GM10266 (cell line): ENCODE data around the gene SDC3.

Experiments used
- DNase-seq: peaks from one replicate; pipeline ENCODE4 v3.0.0; 2012; ENCODE audit errors: extremely low spot score
- TF ChIP-seq, protein P1 (sequence below): IDR thresholded peaks from 2 replicates; pipeline ENCODE4 v1.5.1; 2012; ENCODE audit warnings: mild to moderate bottlenecking, low read depth; ENCODE audit not compliant: control insufficient read depth, insufficient read depth; ENCODE audit errors: missing control alignments

Gene SDC3, protein sequence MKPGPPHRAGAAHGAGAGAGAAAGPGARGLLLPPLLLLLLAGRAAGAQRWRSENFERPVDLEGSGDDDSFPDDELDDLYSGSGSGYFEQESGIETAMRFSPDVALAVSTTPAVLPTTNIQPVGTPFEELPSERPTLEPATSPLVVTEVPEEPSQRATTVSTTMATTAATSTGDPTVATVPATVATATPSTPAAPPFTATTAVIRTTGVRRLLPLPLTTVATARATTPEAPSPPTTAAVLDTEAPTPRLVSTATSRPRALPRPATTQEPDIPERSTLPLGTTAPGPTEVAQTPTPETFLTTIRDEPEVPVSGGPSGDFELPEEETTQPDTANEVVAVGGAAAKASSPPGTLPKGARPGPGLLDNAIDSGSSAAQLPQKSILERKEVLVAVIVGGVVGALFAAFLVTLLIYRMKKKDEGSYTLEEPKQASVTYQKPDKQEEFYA

DNA sequence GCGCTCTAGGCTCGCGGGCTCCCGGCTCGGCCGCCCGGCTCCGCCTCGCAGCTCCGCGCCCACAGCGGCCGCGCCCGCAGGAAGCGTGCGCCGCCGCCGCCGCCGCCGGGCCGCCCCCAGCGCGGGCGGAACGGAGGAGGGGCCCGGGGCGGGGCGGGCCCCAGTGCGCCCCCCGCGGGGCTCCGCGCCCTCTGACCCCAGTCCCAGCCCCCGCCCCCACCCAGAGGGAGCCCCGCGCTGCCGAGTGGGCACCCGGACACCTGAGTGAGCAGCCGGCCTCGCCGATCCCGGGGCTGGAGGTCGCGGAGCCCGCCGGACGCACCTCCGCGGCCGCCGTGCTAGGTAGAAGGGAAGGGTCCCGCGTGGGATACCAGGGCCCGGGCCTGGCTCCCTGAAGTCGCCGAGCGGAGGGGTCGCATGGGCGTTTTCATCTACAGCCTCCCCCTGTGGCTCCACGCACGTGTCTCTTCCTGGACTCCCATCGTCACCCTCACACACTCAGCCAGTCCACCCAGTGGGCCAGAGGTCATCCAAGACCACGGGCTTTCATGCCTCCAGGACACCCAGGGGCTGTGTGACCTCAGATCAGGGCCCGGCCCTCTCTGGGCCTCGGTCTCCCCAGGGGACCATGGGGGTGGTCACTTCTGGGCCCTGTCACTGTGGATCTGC is at the start of gene SDC3:
Gene SDC3, minus strand, starts transcription at position 63 of the 669 bp plus-strand sequence. CDS start 172 bp downstream, outside the sequence.
- TF ChIP-seq, protein P1, sequence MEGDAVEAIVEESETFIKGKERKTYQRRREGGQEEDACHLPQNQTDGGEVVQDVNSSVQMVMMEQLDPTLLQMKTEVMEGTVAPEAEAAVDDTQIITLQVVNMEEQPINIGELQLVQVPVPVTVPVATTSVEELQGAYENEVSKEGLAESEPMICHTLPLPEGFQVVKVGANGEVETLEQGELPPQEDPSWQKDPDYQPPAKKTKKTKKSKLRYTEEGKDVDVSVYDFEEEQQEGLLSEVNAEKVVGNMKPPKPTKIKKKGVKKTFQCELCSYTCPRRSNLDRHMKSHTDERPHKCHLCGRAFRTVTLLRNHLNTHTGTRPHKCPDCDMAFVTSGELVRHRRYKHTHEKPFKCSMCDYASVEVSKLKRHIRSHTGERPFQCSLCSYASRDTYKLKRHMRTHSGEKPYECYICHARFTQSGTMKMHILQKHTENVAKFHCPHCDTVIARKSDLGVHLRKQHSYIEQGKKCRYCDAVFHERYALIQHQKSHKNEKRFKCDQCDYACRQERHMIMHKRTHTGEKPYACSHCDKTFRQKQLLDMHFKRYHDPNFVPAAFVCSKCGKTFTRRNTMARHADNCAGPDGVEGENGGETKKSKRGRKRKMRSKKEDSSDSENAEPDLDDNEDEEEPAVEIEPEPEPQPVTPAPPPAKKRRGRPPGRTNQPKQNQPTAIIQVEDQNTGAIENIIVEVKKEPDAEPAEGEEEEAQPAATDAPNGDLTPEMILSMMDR = no peak
- DNase-seq = peak; percentile 70

DNA sequence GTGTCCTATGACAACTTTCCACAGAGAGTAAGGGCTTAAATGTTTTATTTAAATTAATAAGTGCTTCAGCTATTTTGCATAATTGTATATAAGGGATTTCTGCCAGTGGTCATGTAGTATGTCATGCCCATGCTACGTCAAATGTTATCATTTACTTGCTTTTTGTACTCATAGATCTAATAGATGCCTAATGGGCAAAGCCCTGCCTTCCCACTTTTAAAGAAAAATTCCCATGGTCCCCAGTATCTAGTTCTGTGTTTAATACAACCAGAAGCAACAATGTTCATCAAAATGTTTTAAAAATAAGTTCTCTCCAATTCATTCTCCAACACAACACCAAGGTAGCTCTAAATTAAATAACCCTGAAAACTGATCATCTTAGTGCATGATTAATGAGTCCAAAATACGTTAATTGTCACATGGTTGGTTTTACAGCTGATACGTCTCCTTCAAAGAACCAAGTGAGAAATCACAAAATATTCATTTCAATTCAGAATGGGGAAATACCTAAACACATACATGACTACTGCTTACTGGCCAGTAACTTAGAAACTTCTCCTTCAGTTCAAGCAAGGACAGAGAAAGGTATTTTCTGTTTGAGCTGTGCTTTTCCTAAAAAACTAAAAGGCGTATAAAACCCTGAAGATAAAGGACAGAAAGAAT is 49.1 kb upstream of the SDC3 start:
- TF ChIP-seq, protein P1 = no peak
- DNase-seq = peak; percentile 21

DNA sequence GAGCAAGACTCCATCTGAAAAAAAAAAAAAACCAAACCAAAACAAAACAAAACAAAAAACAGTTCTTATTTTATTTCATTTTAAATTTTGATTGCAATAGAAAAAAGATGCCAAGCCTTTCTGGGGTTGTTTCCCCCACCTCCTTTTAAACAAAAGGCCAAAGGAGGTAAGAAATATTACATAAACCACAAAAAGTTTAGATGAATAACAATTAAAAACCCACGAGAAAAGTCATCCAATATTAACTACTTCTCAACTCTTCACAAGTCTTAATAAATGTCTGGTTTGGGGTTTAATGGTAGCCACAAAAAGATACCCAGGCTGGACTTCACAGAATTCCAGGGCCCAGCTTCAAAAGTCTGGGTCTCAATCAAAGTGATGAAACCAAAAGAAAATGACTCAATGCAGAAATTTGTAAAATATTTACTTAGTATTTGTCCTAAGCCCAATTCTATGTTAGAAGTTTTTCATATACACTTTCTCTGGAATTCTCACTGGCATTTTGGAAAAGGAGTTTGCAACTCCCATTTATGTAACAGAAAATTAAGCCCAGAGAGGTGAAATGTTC is 47.0 kb upstream of the SDC3 start:
- DNase-seq = no peak
- TF ChIP-seq, protein P1 = no peak

DNA sequence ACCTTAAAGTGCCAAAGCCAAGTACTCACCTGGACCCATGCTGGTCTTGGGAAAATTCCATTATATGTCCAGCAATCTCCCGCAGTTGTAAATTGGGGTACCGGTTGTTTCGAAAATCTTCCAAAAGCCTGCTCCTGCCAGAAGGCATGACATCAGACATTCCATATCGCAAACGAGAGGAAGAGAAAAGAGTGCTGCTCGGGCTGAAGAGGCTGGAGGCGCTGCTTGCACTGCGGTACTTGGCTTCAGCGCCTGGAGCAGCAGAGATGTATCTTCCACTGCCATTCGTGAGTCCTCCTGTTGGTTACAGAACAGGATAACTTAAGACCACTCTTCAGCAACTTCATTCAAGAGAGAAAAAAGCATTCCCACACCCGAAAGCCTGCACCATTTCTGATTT is 45.1 kb upstream of the SDC3 start:
- DNase-seq = no peak
- TF ChIP-seq, protein P1 = no peak

DNA sequence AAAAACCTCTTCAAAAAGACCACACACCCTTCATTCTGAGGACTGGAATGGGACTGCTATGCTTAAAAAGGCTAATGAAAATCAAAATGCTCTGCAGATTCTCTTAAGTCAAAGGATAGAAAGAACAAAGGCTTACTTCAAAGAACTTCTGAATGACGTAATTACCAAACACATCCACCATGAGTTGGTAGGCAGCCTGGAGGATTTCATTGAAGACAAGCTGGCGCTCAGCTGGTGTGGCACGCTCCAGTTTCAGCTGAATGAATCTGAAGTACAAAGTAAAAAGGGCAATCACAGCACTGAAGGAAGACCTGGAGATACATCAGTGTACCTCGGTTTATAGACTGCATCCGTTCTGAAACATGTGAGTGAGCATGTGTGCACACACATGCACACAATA is 43.5 kb upstream of the SDC3 start:
- TF ChIP-seq, protein P1 = no peak
- no peak for DNase-seq

DNA sequence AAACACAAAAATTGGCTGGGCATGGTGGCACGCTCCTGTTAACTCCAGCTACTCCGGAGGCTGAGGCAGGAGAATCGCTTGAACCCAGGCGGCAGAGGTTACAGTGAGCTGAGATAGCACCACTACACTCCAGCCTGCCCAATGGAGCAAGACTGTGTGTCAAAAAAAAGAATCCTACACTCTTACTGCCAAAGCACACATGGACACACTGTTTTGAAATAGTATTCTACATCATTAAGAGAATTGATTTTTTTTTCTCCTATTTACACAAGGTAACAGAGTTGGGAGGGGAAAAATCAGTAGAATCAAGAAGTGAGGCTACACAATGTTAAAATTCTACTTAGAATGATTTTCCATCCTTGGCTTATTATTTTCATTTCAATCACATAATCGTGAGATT is 42.1 kb upstream of the SDC3 start:
- DNase-seq = no peak
- TF ChIP-seq, protein P1 = no peak
